Spleen (tissue), 11 donors: Measurements from ENCODE around the gene IRGQ. TPM values are rescaled to one million over a fixed set of nuclear protein-coding genes. Genes with fewer than 3 reads are reported as not detected.

Source experiments
- DNase-seq: peaks from one replicate; pipeline ENCODE4 v3.0.0-alpha.2; 2020
- H3K27ac ChIP-seq, 8 donors: fragments of 200-600 bp; sonication (generic) in 7 of 8; 1 replicate in 4 of 8; 2 replicates in 4 of 8; pipeline versions ENCODE4 v1.5.0 to v1.8.0; 2016 to 2021; ENCODE audit warnings: inconsistent platforms in 4 of 8, mild to moderate bottlenecking in 4 of 8, moderate library complexity in 1 of 8
- H3K27me3 ChIP-seq, 7 donors: fragments of 200-600 bp; sonication (generic) in 6 of 7; replicated peaks in 1 of 7; 1 replicate in 4 of 7; 2 replicates in 3 of 7; pipeline versions ENCODE4 v1.5.0 to v1.8.0; 2016 to 2021; ENCODE audit warnings: inconsistent platforms in 3 of 7, mild to moderate bottlenecking in 1 of 7
- H3K36me3 ChIP-seq, 6 donors: fragments of 200-600 bp; sonication (generic) in 5 of 6; 1 replicate in 4 of 6; 2 replicates in 2 of 6; pipeline versions ENCODE4 v1.5.0 to v1.8.0; 2016 to 2021; ENCODE audit warnings: inconsistent platforms in 2 of 6
- H3K4me1 ChIP-seq, 6 donors: fragments of 200-600 bp; sonication (generic) in 5 of 6; 1 replicate in 3 of 6; 2 replicates in 3 of 6; pipeline versions ENCODE4 v1.5.0 to v1.8.0; 2016 to 2021; ENCODE audit warnings: inconsistent platforms in 3 of 6
- H3K4me3 ChIP-seq, 8 donors: fragments of 200-600 bp; sonication (generic) in 7 of 8; 1 replicate in 4 of 8; 2 replicates in 4 of 8; pipeline versions ENCODE4 v1.5.0 to v1.8.0; 2016 to 2021; ENCODE audit warnings: inconsistent platforms in 4 of 8, mild to moderate bottlenecking in 4 of 8, moderate library complexity in 2 of 8
- H3K9me3 ChIP-seq, 8 donors: fragments of 200-600 bp; sonication (generic) in 7 of 8; 1 replicate in 4 of 8; 2 replicates in 4 of 8; pipeline versions ENCODE4 v1.5.0 to v1.8.0; 2016 to 2021; ENCODE audit warnings: inconsistent platforms in 4 of 8
- CTCF ChIP-seq, 11 experiments: fragments of 200-600 bp in 7 of 11; fragments of 450-650 bp in 4 of 11; sonication (generic) in 4 of 11; IDR thresholded peaks in 8 of 11; conservative IDR thresholded peaks in 3 of 11; 1 replicate in 7 of 11; 2 replicates in 4 of 11; pipeline versions ENCODE4 v1.4.0 to v1.8.0; 2016 to 2021; ENCODE audit warnings: antibody characterized with exemption in 11 of 11, inconsistent platforms in 4 of 11, mild to moderate bottlenecking in 1 of 11
- POLR2A ChIP-seq, 3 donors: fragments of 450-650 bp; IDR thresholded peaks; one replicate each; pipeline ENCODE4 v1.5.1; 2017; ENCODE audit warnings: antibody characterized with exemption in 3 of 3, mild to moderate bottlenecking in 1 of 3
- POLR2AphosphoS5 ChIP-seq, 3 donors: sonication (generic); formaldehyde crosslinking; IDR thresholded peaks; one replicate each; pipeline ENCODE4 v1.5.1; 2017; ENCODE audit warnings: antibody characterized with exemption in 3 of 3
- WGBS, 5 donors: extraction: QIAGEN DNeasy Blood & Tissue Kit in 3 of 5; methylation state at CpG; one replicate each; pipeline versions ENCODE4 v1.1.5 to v1.1.7; 2013 to 2018; 5-methylcytosine and 5-hydroxymethylcytosine counted together
- intact Hi-C: fragments of 100-400 bp; cut with DNase I; formaldehyde crosslinking; loops from one replicate; pipeline ENCODE4 v1.15.0; 2023; ENCODE audit warnings: low total_unique reads
- polyA plus RNA-seq, 3 donors: library from polyadenylated mRNA; stranded (reverse); fragments of 200-250 nt; gene quantifications; one replicate each; pipeline ENCODE4 v1.2.1, GENCODE V29; 2013
- total RNA-seq, 7 donors: library from RNA; depleted of rRNA in 3 of 7; stranded (reverse); fragments of >200 nt in 3 of 7; fragmentation: NEBNext Ultra II Directional in 4 of 7; extraction: Animal tissue kit (Norgen Biotek cat#: 25700) in 4 of 7; gene quantifications; one replicate each; pipeline versions ENCODE4 v1.1.0 to v1.2.1, GENCODE V29; 2016 to 2021
- donor health status: healthy with polysubstance abuse.
- donor health status: DM: no; HTN: no; CAD: no; lungs with moderate emphysema.
- donor health status: DM: no; HTN: no; CAD: no.
- donor health status: Bipolar disorder and iron deficiency.
- donor health status: healthy.
- donor health status: DM: no; HTN: no; CAD: no.
- donor health status: DM: yes; HTN: yes; CAD: no.

Gene IRGQ
- total and polyA plus RNA-seq, 10 donors = 3.1 to 25.9 (median 17.6) TPM

- no peaks in the 10 kb centered on the region for H3K4me1 ChIP-seq
- TF ChIP-seq CTCF (IDR thresholded peaks at IDR 0.05 in 8 of 11, conservative IDR thresholded peaks at IDR 0.05 in 3 of 11) (no peak), POLR2AphosphoS5 (IDR thresholded peaks at IDR 0.05) (no peak), POLR2A (IDR thresholded peaks at IDR 0.05) (no peak)
- no peaks in the 10 kb centered on the region for H3K27me3 ChIP-seq
- peaks cover 3 to 96% (median 63%) of the 10 kb centered on the region in 6 donors for H3K36me3 ChIP-seq
- peak; percentile 44 for DNase-seq
- no peak overlapping the region for H3K4me3 ChIP-seq
- 82 to 100% (median 85%) methylated on average over 2 of the region's 2 CpGs for WGBS, 5 donors
- intact Hi-C loops = no loop called here
- H3K27ac ChIP-seq = no peak overlapping the region
- no peaks in the 10 kb centered on the region for H3K9me3 ChIP-seq
These were observed 50.0 kb downstream of the IRGQ start for GRCh38 chr19:43545981-43546380.

- peaks cover 3 to 96% (median 63%) of the 10 kb centered on the region in 6 donors for H3K36me3 ChIP-seq
- no peaks in the 10 kb centered on the region for H3K27me3 ChIP-seq
- intact Hi-C loops = no loop called here
- no peak overlapping the region for H3K4me3 ChIP-seq
- TF ChIP-seq CTCF (IDR thresholded peaks at IDR 0.05 in 8 of 11, conservative IDR thresholded peaks at IDR 0.05 in 3 of 11) (no peak), POLR2A (IDR thresholded peaks at IDR 0.05) (no peak), POLR2AphosphoS5 (IDR thresholded peaks at IDR 0.05) (no peak)
- 87 to 94% (median 91%) methylated on average over 5 of the region's 5 CpGs for WGBS, 5 donors
- peak; percentile 48 for DNase-seq
- H3K4me1 ChIP-seq = no peaks in the 10 kb centered on the region
- H3K27ac ChIP-seq = no peak overlapping the region
- H3K9me3 ChIP-seq = no peaks in the 10 kb centered on the region
These were observed 50.7 kb downstream of the IRGQ start for GRCh38 chr19:43545276-43545675.

- 95 to 98% (median 96%) methylated on average over 9 of the region's 9 CpGs for WGBS, 5 donors
- H3K36me3 ChIP-seq = peaks cover 3 to 96% (median 63%) of the 10 kb centered on the region in 6 donors
- DNase-seq = no peak
- no peak for TF ChIP-seq POLR2AphosphoS5 (IDR thresholded peaks at IDR 0.05)
- no peaks in the 10 kb centered on the region for H3K27me3 ChIP-seq
- intact Hi-C loops = no loop called here
- H3K4me1 ChIP-seq = no peaks in the 10 kb centered on the region
- no peak overlapping the region for H3K27ac ChIP-seq
- peaks cover 0 to 7% (median 6%) of the 10 kb centered on the region in 8 donors for H3K9me3 ChIP-seq
- no peak overlapping the region for H3K4me3 ChIP-seq
These were observed 51.9 kb downstream of the IRGQ start for GRCh38 chr19:43544077-43544476.

- no peak overlapping the region for H3K27ac ChIP-seq
- no peak overlapping the region for H3K4me3 ChIP-seq
- H3K36me3 ChIP-seq = peaks cover 3 to 100% (median 75%) of the 10 kb centered on the region in 6 donors
- no peaks in the 10 kb centered on the region for H3K4me1 ChIP-seq
- intact Hi-C loops = no loop called here
- 96 to 98% (median 97%) methylated on average over 5 of the region's 5 CpGs for WGBS, 5 donors
- H3K9me3 ChIP-seq = peaks cover 0 to 17% (median 14%) of the 10 kb centered on the region in 8 donors
- no peaks in the 10 kb centered on the region for H3K27me3 ChIP-seq
- peak; percentile 9 for DNase-seq
- no peak for TF ChIP-seq POLR2A (IDR thresholded peaks at IDR 0.05)
- TF ChIP-seq CTCF (IDR thresholded peaks at IDR 0.05 in 8 of 11, conservative IDR thresholded peaks at IDR 0.05 in 3 of 11) = no peak
- no peak for TF ChIP-seq POLR2AphosphoS5 (IDR thresholded peaks at IDR 0.05)
These were observed 53.8 kb downstream of the IRGQ start for GRCh38 chr19:43541920-43542650.
